Mucosa of rectum (tissue), 2 donors: Measurements from ENCODE around the gene WDR86.

ENCODE experiments used
- H3K27ac ChIP-seq, 2 donors: one replicate each; pipeline ENCODE4 v1.7.0; 2013; ENCODE audit warnings: inconsistent platforms in 2 of 2, low read depth in 2 of 2, low read length in 2 of 2
- H3K27me3 ChIP-seq, 2 donors: one replicate each; pipeline ENCODE4 v1.7.0; 2013; ENCODE audit warnings: low read length in 2 of 2; ENCODE audit not compliant: control insufficient read depth in 2 of 2, insufficient read depth in 2 of 2
- H3K36me3 ChIP-seq, 2 donors: one replicate each; pipeline ENCODE4 v1.7.0; 2013; ENCODE audit warnings: low read length in 2 of 2; ENCODE audit not compliant: control insufficient read depth in 2 of 2, insufficient read depth in 2 of 2
- H3K4me1 ChIP-seq, 2 donors: one replicate each; pipeline ENCODE4 v1.7.0; 2013; ENCODE audit warnings: low read length in 2 of 2, mild to moderate bottlenecking in 1 of 2; ENCODE audit not compliant: control insufficient read depth in 2 of 2, insufficient read depth in 2 of 2
- H3K4me3 ChIP-seq, 2 donors: one replicate each; pipeline ENCODE4 v1.7.0; 2013; ENCODE audit warnings: low read length in 2 of 2
- H3K9ac ChIP-seq, 2 donors: one replicate each; pipeline ENCODE4 v1.7.0; 2013; ENCODE audit warnings: low read length in 2 of 2, low read depth in 1 of 2, mild to moderate bottlenecking in 1 of 2
- H3K9me3 ChIP-seq, 2 donors: one replicate each; pipeline ENCODE4 v1.7.0; 2013; ENCODE audit warnings: low read length in 2 of 2; ENCODE audit not compliant: control insufficient read depth in 2 of 2
- donor health status: healthy.
- donor health status: Normal muscosa, but diverticular disease.

WDR86 gene

DNA sequence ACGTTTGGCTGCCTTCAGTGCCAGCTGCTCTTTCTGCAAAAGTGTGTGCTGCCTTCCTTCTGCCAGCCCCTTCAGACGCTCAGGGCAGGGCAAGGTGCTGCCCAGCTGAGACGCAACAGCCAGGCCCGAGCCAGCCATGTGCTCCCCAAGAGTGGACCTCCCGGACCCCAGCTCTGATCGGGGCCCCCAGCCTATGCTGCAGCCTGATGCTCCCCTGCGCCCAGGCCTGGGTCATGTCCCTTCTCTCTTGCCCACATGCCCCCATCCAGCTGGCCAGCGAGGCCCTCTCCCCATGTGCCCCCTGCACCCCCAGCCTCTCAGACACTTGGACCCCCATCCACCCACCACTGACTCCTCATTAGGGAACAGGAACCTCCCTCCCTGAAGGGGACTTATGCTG, 17.8 kb downstream of the WDR86 start:
- no peaks in the 10 kb centered on the region for H3K4me1 ChIP-seq
- H3K4me3 ChIP-seq, result no peak overlapping the region
- no peaks in the 10 kb centered on the region for H3K27me3 ChIP-seq

GRCh38 chr7:151391358-151391730, 18.5 kb downstream of the WDR86 start:
- Histone ChIP-seq H3K9ac (no peak overlapping the region), H3K27ac (no peak overlapping the region), H3K4me1 (no peaks in the 10 kb centered on the region), H3K4me3 (no peak overlapping the region), H3K9me3 (no peaks in the 10 kb centered on the region), H3K36me3 (no peaks in the 10 kb centered on the region), H3K27me3 (no peaks in the 10 kb centered on the region)

More for the DNA sequence above, 17.8 kb downstream of the WDR86 start:
- H3K36me3 ChIP-seq, result no peaks in the 10 kb centered on the region
- H3K9ac ChIP-seq, result no peak overlapping the region
- no peaks in the 10 kb centered on the region for H3K9me3 ChIP-seq
- H3K27ac ChIP-seq, result no peak overlapping the region

GRCh38 chr7:151390598-151391357, 19.1 kb downstream of the WDR86 start:
- Histone ChIP-seq H3K36me3 (no peaks in the 10 kb centered on the region), H3K27ac (no peak overlapping the region), H3K4me1 (no peaks in the 10 kb centered on the region), H3K9me3 (no peaks in the 10 kb centered on the region), H3K4me3 (no peak overlapping the region), H3K9ac (no peak overlapping the region), H3K27me3 (no peaks in the 10 kb centered on the region)

DNA sequence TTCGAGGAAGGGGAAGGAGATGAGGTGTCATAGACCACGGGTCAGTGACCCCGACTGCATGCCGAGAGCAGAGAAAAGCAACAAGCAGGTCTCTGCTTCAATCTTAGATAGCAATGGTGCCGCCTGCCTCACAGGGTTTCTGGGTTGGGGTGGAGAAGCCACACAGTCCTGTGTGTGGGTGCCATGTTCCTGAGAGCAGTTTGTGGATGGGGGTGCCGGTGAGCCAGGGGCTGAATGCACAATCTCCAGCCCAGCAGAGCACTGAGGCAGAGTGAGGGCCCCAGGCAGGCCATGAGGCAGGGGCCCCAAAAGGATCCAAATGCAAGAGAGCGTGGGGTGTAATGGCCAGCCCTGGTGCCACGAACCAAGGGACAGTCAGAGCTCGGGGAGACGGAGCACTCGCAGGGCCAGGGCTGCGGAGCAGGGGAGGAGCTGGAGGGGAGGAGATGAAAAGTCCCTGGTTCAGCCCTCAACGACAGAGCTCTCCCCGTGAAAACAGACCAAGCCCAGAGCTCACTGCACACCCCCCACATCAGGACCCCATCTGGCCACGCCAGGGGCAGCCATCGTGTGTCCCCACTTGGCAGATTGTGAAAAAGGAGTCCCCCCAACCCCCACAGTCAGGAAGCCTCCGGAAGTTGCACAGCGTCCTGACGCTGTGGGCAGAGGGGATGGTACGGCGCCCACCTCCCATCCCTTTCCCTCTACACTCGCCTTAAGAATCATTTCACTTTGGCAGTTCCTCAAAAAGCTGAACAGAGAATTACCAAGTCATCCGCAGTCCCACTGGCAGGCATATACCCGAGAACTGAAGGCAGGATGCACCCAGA, 19.9 kb downstream of the WDR86 start:
- Histone ChIP-seq H3K27me3 (no peaks in the 10 kb centered on the region), H3K27ac (no peak overlapping the region), H3K36me3 (no peaks in the 10 kb centered on the region), H3K4me3 (no peak overlapping the region), H3K9me3 (no peaks in the 10 kb centered on the region), H3K4me1 (no peaks in the 10 kb centered on the region), H3K9ac (no peak overlapping the region)

- Histone ChIP-seq H3K4me3 (no peak overlapping the region), H3K4me1 (no peaks in the 10 kb centered on the region), H3K36me3 (no peaks in the 10 kb centered on the region), H3K9me3 (no peaks in the 10 kb centered on the region), H3K27ac (no peak overlapping the region), H3K27me3 (peaks cover 0 to 2% of the 10 kb centered on the region in 2 donors), H3K9ac (no peak overlapping the region)
These were observed 20.6 kb downstream of the WDR86 start for GRCh38 chr7:151389096-151389767.

DNA sequence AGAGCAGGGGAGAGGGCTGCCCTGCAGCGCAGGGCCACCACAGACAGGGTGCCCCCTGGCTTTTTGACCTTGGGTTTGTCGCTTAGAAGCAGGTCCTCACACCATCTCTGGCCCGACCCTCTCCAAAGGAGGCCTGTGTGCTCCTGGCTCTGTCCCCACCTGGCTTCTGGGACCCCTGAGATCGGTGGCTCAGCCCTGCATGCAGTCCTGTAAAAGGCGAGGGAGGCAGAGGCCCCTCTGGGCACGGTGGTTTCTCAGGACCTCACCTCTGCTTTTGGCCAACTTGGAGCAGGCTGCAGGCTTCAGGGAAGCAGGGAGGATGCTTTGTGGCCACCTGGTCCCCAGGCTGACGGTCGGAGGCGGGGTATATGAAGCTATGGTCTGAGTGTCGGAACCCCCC, 21.4 kb downstream of the WDR86 start:
- no peaks in the 10 kb centered on the region for H3K36me3 ChIP-seq
- no peaks in the 10 kb centered on the region for H3K9me3 ChIP-seq
- H3K27me3 ChIP-seq, result peaks cover 2% of the 10 kb centered on the region in 2 donors
- H3K4me1 ChIP-seq, result no peaks in the 10 kb centered on the region
- H3K27ac ChIP-seq, result no peak overlapping the region
- no peak overlapping the region for H3K4me3 ChIP-seq
- H3K9ac ChIP-seq, result no peak overlapping the region

- Histone ChIP-seq H3K9ac (no peak overlapping the region), H3K27me3 (peaks cover 2% of the 10 kb centered on the region in 2 donors), H3K9me3 (no peaks in the 10 kb centered on the region), H3K4me3 (no peak overlapping the region), H3K27ac (no peak overlapping the region), H3K36me3 (no peaks in the 10 kb centered on the region), H3K4me1 (no peaks in the 10 kb centered on the region)
These were observed 21.9 kb downstream of the WDR86 start for GRCh38 chr7:151388007-151388297.

- Histone ChIP-seq H3K9ac (no peak overlapping the region), H3K4me3 (no peak overlapping the region), H3K9me3 (no peaks in the 10 kb centered on the region), H3K27me3 (peaks cover 6 to 7% of the 10 kb centered on the region in 2 donors), H3K36me3 (no peaks in the 10 kb centered on the region), H3K27ac (no peak overlapping the region), H3K4me1 (no peaks in the 10 kb centered on the region)
These were observed 22.5 kb downstream of the WDR86 start for GRCh38 chr7:151387161-151388006.

DNA sequence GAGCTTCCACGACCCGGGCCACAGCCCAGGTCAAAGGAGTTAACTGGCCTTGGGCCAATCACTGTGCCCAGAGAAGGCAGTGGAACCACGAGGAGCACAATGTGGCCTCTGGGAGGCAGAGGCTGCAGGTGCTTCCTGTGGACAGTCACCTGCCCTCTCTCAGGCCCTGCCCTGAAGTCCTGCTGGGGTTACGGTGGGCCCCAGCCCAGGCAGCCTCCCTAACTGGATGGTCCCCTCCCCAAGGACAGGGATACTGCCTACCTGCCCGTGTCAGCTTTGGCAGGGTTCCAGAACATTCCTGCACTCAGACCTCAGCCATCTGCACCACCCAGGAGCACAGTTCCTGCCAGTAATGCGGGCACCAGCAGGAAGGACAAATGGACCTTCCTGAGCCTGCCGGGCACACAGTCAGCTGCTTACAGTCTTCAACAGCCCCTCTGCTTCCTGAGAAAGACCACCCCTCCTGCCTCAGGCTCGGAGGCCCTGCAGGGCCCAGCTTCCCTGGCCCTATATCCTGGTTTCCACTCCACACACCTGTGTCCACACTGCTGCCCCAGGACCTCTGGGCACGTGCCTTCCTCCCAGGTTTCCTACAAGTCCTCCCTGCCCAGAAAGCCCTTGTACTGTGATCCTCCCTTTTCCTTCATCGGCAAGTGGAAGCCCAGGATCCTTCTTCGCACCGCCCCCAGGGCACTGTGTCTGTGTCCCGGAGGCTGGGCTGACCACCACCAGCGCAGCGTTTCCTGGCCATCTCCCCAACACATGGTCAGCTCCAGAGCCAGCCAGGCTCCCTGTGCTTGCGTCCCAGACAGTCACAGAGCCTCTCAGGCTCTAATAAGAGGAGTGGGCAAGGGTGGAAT, 23.3 kb downstream of the WDR86 start:
- H3K4me3 ChIP-seq, result no peak overlapping the region
- H3K36me3 ChIP-seq, result no peaks in the 10 kb centered on the region
- H3K27me3 ChIP-seq, result peaks cover 12 to 16% of the 10 kb centered on the region in 2 donors
- peaks cover 0 to 3% of the 10 kb centered on the region in 2 donors for H3K4me1 ChIP-seq
- no peaks in the 10 kb centered on the region for H3K9me3 ChIP-seq
- no peak overlapping the region for H3K27ac ChIP-seq
- H3K9ac ChIP-seq, result no peak overlapping the region
